Measurements from ENCODE around the gene KLC1.
"Not testable (repeated sequence)": the region's sequence is repeated elsewhere in the genome, so short reads cannot be mapped to it uniquely, and the experiment has no call there.

KLC1 gene

GRCh38 chr14:103628684-103629502, at the start of gene KLC1:
Gene KLC1, plus strand, starts transcription at chr14:103629211. Its CDS starts 25,354 bp downstream, at chr14:103654565.
- peak; percentile 78 to 84 for DNase-seq (ENCODE audit: low read depth in 2 of 2)

- DNase-seq (ENCODE audit: low read depth in 2 of 2): no peak
Observed at GRCh38 chr14:103581206-103581605, 47.8 kb upstream of the KLC1 start.

GRCh38 chr14:103581954-103582703, 46.9 kb upstream of the KLC1 start:
- DNase-seq (ENCODE audit: low read depth in 2 of 2): no peak

DNA sequence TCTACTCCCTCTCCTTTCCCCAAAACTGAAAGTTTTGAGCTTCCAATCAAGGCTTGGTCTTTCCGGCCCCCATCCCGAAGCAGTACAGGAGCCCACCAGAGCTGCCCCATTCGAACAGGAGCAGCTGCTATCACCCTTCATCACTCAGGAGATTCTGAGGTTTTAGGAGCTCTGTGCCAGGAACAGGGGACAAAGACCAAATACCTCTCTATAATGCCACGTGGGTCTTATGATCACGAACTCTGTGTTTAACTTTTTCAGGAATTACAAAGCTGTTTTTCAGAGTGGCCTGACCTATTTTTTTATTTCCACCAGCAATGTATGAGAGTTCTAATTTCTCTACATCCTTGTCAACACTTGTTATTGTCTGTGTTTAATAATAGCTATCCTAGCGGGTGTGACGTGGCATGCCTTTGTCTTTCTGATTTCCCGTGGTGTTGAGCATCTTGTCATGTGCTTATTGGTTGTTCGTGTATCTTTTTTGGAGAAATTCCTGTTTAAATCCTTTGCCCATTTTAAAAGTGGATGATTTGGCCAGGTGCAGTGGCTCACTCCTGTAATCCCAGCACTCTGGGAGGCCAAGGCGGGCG, 44.6 kb upstream of the KLC1 start:
- DNase-seq (ENCODE audit: low read depth in 2 of 2): no peak

DNA sequence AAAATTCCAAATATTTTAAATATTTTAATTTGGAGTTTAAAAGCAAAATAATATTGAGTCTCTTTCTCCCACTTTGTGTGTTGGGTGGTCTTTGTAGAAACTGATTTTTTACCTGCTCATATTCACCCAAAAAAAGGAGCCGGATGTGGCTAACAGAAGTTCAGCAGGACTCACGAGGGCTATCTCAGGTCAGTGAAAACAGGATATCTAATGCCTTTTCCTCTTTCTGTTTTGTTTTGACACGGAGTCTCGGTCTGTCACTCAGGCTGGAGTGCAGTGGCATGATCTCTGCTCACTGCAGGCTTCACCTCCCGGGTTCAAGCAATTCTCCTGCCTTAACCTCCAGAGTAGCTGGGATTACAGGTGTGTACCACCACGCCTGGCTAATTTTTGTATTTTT, 35.4 kb upstream of the KLC1 start:
- DNase-seq (ENCODE audit: low read depth in 2 of 2): no peak

DNA sequence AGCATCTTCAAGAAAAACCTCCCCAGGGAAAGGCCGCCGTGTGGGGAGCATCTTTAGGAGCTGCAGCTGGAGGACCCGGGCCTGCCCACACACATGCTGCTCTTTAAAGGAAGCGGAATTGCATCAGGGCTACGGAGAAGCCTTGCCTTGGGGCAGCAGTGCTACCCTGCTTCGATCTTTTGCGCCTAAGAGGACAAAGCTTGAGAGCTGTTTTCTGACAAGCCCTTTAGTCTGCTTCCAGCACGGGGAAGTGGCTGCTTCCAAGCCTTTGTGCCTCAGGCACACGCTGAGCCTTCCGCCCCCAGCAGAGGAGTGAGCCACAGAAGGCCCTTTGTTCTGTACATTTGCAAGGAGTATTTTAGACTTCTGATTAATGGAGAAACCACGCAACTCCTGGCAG, 34.7 kb upstream of the KLC1 start:
- DNase-seq (ENCODE audit: low read depth in 2 of 2): no peak

- DNase-seq (ENCODE audit: low read depth in 2 of 2): peak in 1 of 2 donors; percentile 4
Observed at GRCh38 chr14:103597623-103598377, 31.2 kb upstream of the KLC1 start.

- DNase-seq (ENCODE audit: low read depth in 2 of 2): no peak
Observed at GRCh38 chr14:103600503-103600902, 28.5 kb upstream of the KLC1 start.

GRCh38 chr14:103604620-103605019, 24.4 kb upstream of the KLC1 start:
- no peak for DNase-seq (ENCODE audit: low read depth in 2 of 2)

DNA sequence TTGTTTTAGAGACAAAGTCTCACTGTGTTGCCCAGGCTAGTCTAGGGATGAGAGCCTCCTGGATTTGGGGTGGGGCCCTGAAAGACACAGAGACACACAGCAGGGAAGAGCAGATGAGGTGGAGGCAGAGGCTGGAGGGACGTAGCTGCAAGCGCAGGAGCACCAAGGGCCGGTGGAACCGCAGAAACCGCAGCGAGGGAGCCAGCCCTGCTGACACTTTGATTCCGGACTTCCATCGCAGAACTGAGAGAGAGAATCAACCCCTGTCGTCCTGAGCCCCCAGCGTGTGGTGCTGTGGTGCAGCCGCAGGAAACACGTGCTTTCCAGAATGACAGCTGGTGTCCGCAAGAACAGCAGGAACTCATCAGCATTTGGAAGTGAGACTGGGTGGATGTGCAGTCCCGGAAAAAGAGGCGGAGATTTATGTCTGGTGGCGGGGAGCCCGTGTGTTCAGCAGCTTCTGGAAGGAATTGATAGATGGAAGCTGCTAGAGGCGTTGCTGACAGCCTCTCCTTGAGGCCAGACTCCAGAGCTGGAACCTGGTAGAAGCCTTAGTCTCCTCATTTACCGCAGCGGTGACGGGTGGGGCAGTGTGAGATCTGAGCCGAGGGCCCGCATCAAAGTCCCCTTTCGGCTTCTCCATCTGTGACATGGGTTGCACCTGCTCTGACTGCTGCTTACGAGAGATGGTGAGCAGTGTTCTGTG, 21.9 kb upstream of the KLC1 start:
- DNase-seq (ENCODE audit: low read depth in 2 of 2): peak in 1 of 2 donors; percentile 37

DNA sequence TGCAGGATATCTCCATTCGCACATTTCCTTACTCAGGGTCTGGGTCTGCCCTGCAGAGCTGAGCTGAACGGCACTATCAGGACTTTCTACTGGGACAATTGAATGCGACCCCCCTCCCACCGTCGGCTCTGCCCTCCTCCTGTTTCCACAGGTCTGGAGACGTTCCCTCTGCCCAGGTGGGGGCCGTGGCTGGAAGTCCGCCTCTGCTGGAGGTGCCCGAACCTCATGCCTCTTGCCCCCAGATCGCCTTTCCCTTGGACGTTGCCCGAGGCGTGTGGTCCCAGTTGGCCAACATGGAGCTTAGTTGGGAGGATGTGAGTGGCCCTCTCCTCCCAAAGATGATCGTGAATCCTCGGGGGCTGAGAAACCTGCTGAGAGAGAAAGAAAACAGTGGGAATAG, 21.2 kb upstream of the KLC1 start:
- DNase-seq (ENCODE audit: low read depth in 2 of 2): no peak

- not testable (repeated sequence) for DNase-seq (ENCODE audit: low read depth in 2 of 2)
Observed at GRCh38 chr14:103609081-103609480, 19.9 kb upstream of the KLC1 start.

- no peak for DNase-seq (ENCODE audit: low read depth in 2 of 2)
Observed at GRCh38 chr14:103611215-103611614, 17.8 kb upstream of the KLC1 start.

- DNase-seq (ENCODE audit: low read depth in 2 of 2): no peak
Observed at GRCh38 chr14:103613517-103613916, 15.5 kb upstream of the KLC1 start.

DNA sequence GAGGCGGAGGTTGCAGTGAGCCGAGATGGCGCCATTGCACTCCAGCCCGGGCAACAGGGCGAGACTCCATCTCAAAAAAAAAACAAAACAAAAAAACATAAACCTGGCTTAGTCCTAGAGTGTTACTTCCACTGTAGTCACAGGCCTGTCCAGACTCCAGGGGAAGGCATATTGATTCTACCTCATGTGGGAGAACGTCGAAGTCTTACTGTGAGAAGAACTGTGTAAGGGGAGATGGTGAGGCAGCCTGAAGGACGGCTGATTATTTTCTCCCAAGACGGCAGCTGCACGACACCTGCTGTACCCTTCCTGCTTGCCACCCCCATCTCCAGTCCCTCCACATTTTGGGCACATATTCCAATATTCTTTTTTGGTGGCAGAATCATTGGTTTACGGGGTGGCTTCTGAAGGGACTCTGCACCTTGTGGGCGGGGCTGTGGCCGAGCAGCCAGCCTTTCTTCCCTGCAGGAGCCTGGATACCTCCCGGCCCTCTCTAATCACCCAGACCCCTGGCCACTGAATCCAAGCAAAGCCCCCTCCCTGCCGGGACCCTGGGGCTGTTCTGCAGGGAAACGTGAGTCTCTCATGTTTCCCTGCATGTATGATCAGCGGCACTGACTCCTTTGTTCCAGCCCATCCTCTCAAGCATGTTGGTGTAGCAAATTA, 12.2 kb upstream of the KLC1 start:
- no peak for DNase-seq (ENCODE audit: low read depth in 2 of 2)

DNA sequence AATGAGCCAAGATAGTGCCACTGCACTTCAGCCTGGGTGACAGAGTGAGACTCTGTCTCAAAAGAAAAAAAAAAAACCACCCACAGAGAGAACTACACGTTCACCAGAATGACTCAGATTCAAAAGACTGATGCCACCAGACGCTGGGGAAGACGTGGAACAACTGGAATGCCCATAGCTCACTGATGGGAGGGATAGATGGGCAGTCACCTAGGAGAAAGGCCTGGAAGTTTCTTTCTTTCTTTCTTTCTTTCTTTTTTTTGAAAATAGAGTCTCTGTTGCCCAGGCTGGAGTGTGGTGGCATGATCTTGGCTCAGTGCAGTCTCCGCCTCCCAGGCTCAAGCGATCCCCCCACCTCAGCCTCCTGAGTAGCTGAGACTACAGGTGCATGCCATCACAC, 10.0 kb upstream of the KLC1 start:
- DNase-seq (ENCODE audit: low read depth in 2 of 2): no peak

- no peak for DNase-seq (ENCODE audit: low read depth in 2 of 2)
Observed at GRCh38 chr14:103621860-103622259, 7.2 kb upstream of the KLC1 start.

DNA sequence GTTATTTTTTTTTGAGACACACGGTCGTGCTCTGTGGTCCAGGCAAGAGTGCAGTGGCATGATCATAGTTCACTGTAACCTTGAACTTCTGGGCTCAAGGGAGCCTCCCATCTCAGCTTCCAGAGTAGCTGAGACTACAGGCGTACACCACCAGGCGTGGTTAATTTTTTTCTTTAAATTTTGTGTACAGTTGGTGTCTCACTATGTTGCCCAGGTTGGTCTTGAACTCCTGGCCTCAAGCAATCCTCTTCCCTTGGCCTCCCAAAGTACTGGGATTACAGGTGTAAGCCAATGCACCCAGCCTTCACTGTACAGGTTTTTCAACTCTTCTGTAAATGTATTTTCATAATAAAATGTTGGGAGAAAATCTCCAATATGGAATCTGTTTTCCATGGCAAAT, 5.7 kb upstream of the KLC1 start:
- no peak for DNase-seq (ENCODE audit: low read depth in 2 of 2)

DNA sequence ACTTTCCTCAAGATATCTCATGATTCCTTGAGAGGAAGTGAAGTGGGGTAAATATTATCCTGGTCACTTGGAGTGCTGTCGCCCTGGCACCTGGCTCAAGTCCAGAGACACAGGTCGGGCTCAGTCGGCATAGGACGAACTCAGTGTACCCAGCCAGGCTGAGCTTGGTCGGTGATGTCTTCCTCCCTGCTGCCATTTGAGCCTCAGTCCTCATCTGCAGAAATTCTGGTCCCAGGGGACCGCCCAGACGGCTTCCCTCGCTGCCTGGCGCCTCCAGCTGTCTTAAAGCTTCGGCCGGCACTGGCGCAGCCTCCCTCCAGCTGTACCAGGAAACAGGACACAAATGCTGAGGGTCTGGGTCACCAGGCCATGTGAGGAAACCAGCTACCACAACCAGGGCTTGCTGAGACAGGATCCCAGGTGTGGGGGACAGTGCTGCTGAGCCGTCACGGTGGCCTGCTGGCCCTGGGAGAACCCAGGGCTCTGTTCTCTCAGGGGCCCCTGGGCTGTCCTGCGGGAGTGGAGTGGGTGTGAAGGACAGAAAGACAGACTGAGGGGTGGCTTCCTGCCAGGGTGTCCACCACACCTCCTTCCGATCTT, 5.0 kb upstream of the KLC1 start:
- no peak for DNase-seq (ENCODE audit: low read depth in 2 of 2)

DNA sequence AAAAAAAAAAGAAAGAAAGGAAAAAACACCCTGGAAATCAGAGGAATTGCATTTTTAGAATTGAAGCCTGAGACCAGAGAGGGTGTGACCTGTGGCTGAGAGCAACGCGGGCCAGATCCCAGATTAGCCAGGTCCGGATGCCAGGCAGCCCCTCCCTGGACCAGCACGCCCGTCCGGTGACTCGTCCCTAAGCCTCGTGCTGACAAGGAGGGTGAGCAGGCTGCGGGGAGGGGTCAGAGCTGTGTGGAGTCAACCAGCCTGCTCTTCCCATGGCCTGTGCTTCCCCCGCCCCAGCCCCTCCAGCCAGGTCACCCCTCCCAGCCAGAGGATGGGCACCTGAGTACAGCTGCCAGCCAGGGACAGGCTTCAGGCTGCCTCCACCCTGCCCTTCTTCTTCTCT, 4.2 kb upstream of the KLC1 start:
- no peak for DNase-seq (ENCODE audit: low read depth in 2 of 2)

All from stimulated activated CD4-positive, alpha-beta T cell treated with anti-CD3 and anti-CD28 coated beads, Interleukin-4, amount 100 ng/mL, for 48 hours (primary cell).